Raji (cell line): ENCODE results near the gene FOXO3.

Source experiments
- POLR2A ChIP-seq: IDR thresholded peaks from 2 replicates; pipeline ENCODE4 v1.6.1; 2011; ENCODE audit warnings: low read depth, low read length, control low read depth; ENCODE audit not compliant: insufficient read depth

Gene FOXO3

GRCh38 chr6:108733706-108734265, 173.1 kb downstream of the FOXO3 start:
- no peak for TF ChIP-seq POLR2A
